ENCODE data around the gene KRT36.

GRCh38 chr17:41444640-41445039, 45.1 kb downstream of the KRT36 start:
- TF ChIP-seq REST (IDR thresholded peaks at IDR 0.05; ENCODE audit: insufficient read depth in 1 of 2, low read depth in 2 of 2, low read length in 2 of 2) = no peak
- TF ChIP-seq SIN3A (IDR thresholded peaks at IDR 0.05; ENCODE audit: borderline replicate concordance, insufficient read depth, low read length) = no peak
- TF ChIP-seq TAF1 (IDR thresholded peaks at IDR 0.05; ENCODE audit: borderline replicate concordance, insufficient read depth, low read length) = no peak
- TF ChIP-seq POLR2AphosphoS5 (IDR thresholded peaks at IDR 0.05; ENCODE audit: low read depth, low read length) = no peak

Measured in PFSK-1 (cell line).